ENCODE measurements around the gene RPTOR. TPM values are rescaled to one million over a fixed set of nuclear protein-coding genes. Genes with fewer than 3 reads are reported as not detected.
"Not testable (repeated sequence)": the region's sequence is repeated elsewhere in the genome, so short reads cannot be mapped to it uniquely, and the experiment has no call there.

Gene RPTOR
- total RNA-seq, 1 experiment from 2014 or later = 10.1 TPM

- no peak for DNase-seq (ENCODE audit: low read depth)
Measured at GRCh38 chr17:80742581-80743180, 198.0 kb downstream of the RPTOR start.

- no peak for DNase-seq (ENCODE audit: low read depth)
Measured at GRCh38 chr17:80743181-80743771, 198.6 kb downstream of the RPTOR start.

- DNase-seq (ENCODE audit: low read depth) = not testable (repeated sequence)
Measured at GRCh38 chr17:80743973-80744372, 199.3 kb downstream of the RPTOR start.

- not testable (repeated sequence) for DNase-seq (ENCODE audit: low read depth)
Measured at GRCh38 chr17:80744725-80745124, 200.1 kb downstream of the RPTOR start.

- DNase-seq (ENCODE audit: low read depth) = no peak
Measured at GRCh38 chr17:80745183-80745582, 200.5 kb downstream of the RPTOR start.

GRCh38 chr17:80746262-80746935 is 201.8 kb downstream of the RPTOR start:
- no peak for DNase-seq (ENCODE audit: low read depth)

- no peak for DNase-seq (ENCODE audit: low read depth)
Measured at GRCh38 chr17:80747469-80747868, 202.8 kb downstream of the RPTOR start.

- DNase-seq (ENCODE audit: low read depth) = no peak
Measured at GRCh38 chr17:80749611-80750010, 205.0 kb downstream of the RPTOR start.

GRCh38 chr17:80750263-80750662 is 205.6 kb downstream of the RPTOR start:
- no peak for DNase-seq (ENCODE audit: low read depth)

GRCh38 chr17:80751070-80751945 is 206.7 kb downstream of the RPTOR start:
- DNase-seq (ENCODE audit: low read depth) = no peak

- no peak for DNase-seq (ENCODE audit: low read depth)
Measured at GRCh38 chr17:80751946-80752581, 207.4 kb downstream of the RPTOR start.

GRCh38 chr17:80753685-80754345 is 209.2 kb downstream of the RPTOR start:
- DNase-seq (ENCODE audit: low read depth) = no peak

GRCh38 chr17:80754846-80755245 is 210.2 kb downstream of the RPTOR start:
- DNase-seq (ENCODE audit: low read depth) = no peak

GRCh38 chr17:80755650-80756405 is 211.2 kb downstream of the RPTOR start:
- no peak for DNase-seq (ENCODE audit: low read depth)

GRCh38 chr17:80758481-80759376 is 214.1 kb downstream of the RPTOR start:
- no peak for DNase-seq (ENCODE audit: low read depth)

- no peak for DNase-seq (ENCODE audit: low read depth)
Measured at GRCh38 chr17:80759377-80759673, 214.7 kb downstream of the RPTOR start.

GRCh38 chr17:80760511-80760911 is 215.9 kb downstream of the RPTOR start:
- no peak for DNase-seq (ENCODE audit: low read depth)

- peak; percentile 94 for DNase-seq (ENCODE audit: low read depth)
Measured at GRCh38 chr17:80761110-80761871, 216.7 kb downstream of the RPTOR start.

GRCh38 chr17:80762076-80762475 is 217.4 kb downstream of the RPTOR start:
- peak; percentile 33 for DNase-seq (ENCODE audit: low read depth)

Measured in RPMI7951 (cell line).